Ramos (cell line): ENCODE measurements around the gene ASH1L.
"Not testable (repeated sequence)": the region's sequence is repeated elsewhere in the genome, so short reads cannot be mapped to it uniquely, and the experiment has no call there.

Source experiments
- in situ Hi-C: fragments of 300-500 bp; cut with MboI; formaldehyde crosslinking; loops from one replicate; pipeline ENCODE4 v1.14.3; 2022; ENCODE audit warnings: low sequenced_read_pairs; ENCODE audit not compliant: unreplicated experiment

ASH1L gene

DNA sequence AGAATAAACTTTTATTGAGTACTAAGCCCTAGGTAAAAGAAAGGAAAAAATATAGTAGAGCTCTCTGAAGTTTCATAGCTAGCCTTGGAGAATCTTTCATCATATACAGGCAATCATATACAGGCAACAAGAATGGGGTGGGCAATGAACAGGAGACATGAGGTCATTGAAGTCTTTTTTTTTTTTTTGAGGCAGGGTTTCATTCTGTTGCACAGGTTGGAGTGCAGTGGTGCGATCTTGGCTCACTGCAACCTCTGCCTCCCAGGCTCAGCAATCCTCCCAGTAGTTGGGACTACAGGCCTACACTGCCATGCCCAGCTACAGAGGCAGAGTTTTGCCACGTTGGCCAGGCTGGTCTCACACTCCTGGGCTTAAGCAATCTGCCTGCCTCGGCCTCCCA, 219.8 kb downstream of the ASH1L start:
- in situ Hi-C loops: no loop called here

DNA sequence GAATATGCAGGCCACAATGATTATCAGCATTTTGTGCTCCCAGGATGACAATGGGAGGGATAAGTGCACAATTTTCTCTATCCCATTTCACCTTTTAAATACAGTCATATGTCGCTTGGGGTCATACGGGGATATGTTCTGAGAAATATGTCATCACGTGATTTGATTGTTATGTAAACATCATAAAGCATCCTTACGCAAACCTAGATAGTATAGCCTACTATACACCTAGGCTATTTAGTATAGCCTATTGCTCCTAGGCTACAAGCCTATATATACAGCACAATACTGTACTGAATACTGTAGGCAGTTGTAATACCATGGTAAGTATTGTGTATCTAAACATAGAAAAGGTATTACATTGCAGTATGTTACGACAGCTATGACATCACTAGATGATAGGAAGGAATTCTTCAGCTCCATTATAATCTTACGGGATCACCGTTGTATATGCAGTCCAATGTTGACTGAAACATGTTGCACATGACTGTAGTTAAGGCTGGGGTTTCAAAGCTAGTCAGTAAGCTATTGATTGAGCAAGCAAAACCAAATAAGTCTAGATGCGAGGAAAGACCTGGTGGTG, 223.0 kb downstream of the ASH1L start:
- in situ Hi-C loops: no loop called here

DNA sequence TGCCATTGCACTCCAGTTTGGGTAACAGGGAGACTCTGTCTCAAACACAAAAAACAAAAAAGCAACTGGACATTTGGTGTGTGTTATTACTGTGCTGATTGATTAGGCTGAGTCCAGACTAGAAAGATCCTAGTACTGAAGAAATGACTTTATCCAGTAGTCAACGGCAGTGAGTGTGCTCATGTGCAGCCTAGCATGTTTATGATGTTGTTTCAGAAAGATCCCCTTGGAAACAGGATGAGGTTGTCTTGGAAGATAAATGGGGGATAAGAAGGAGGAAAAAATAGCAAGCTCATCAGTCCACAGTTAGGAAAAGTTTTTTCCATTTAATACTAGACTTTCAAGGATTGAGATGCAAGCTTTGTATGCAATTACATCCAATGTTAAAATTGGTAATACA, 227.6 kb downstream of the ASH1L start:
- in situ Hi-C loops: no loop called here

- in situ Hi-C loops: no loop called here
These were observed 232.5 kb downstream of the ASH1L start for GRCh38 chr1:155329980-155330598.

DNA sequence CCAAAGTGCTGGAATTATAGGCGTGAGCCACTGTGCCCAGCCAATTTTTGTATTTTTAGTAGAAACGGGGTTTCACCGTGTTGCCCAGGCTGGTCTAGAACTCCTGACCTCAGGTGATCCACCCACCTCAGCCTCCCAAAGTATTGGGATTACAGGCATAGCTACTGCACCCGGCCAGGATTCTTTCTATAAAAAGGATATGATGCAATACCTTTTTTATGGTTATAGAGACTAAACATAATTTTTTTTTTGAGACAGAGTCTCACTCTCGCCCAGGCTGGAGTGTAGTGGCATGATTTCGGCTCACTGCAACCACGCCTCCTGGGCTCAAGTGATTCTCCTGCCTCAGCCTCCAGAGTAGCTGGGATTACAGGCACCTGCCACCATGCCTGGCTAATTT, 233.7 kb downstream of the ASH1L start:
- in situ Hi-C loops: not testable (repeated sequence)

GRCh38 chr1:155327981-155328380, 234.6 kb downstream of the ASH1L start:
- in situ Hi-C loops: no loop called here

- in situ Hi-C loops: no loop called here
These were observed 236.0 kb downstream of the ASH1L start for GRCh38 chr1:155326631-155327037.

DNA sequence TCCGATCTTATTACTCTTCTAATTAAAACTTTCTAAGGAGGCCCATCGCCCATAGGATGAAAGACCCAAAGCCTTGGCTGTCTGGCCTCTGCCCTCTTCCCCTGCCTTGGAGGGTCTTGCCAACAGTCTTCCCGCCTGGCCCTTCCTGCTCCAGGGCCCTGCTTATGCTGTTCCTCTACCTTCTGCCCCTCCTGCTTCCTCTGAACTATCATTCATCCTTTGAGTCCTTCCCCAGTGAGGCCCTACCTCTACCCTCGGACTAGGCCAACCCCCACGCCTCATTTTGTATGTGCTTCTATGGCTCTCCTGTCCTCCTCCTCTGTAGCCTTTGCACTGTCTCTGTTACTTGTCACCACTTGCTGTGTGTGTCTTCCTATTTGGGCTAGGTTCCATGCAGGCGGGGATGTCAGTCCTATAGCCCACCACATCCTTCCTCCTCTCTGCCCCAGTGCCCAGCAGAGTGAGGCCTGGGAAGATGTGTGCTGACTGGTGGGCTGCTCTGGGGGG, 236.5 kb downstream of the ASH1L start:
- in situ Hi-C loops: no loop called here

GRCh38 chr1:155325603-155325893, 237.1 kb downstream of the ASH1L start:
- in situ Hi-C loops: no loop called here

- in situ Hi-C loops: no loop called here
These were observed 237.6 kb downstream of the ASH1L start for GRCh38 chr1:155324717-155325602.

GRCh38 chr1:155324037-155324716, 238.4 kb downstream of the ASH1L start:
- in situ Hi-C loops: no loop called here

- in situ Hi-C loops: no loop called here
These were observed 238.9 kb downstream of the ASH1L start for GRCh38 chr1:155323729-155324036.

- in situ Hi-C loops: no loop called here
These were observed 239.5 kb downstream of the ASH1L start for GRCh38 chr1:155322953-155323728.

DNA sequence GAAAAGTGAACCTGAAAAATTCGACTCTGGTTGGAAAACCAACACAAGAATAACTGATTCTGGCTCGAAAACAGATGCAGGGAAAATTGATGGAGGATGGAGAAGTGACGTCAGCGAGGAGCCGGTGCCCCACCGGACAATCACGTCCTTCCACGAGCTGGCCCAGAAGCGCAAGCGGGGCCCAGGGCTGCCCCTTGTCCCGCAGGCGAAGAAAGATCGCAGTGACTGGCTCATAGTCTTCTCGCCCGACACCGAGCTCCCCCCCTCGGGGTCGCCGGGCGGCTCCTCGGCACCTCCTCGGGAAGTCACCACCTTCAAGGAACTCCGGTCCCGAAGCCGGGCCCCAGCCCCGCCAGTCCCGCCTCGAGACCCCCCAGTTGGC, 240.0 kb downstream of the ASH1L start:
- in situ Hi-C loops: no loop called here

- in situ Hi-C loops: no loop called here
These were observed 240.7 kb downstream of the ASH1L start for GRCh38 chr1:155321639-155322503.

DNA sequence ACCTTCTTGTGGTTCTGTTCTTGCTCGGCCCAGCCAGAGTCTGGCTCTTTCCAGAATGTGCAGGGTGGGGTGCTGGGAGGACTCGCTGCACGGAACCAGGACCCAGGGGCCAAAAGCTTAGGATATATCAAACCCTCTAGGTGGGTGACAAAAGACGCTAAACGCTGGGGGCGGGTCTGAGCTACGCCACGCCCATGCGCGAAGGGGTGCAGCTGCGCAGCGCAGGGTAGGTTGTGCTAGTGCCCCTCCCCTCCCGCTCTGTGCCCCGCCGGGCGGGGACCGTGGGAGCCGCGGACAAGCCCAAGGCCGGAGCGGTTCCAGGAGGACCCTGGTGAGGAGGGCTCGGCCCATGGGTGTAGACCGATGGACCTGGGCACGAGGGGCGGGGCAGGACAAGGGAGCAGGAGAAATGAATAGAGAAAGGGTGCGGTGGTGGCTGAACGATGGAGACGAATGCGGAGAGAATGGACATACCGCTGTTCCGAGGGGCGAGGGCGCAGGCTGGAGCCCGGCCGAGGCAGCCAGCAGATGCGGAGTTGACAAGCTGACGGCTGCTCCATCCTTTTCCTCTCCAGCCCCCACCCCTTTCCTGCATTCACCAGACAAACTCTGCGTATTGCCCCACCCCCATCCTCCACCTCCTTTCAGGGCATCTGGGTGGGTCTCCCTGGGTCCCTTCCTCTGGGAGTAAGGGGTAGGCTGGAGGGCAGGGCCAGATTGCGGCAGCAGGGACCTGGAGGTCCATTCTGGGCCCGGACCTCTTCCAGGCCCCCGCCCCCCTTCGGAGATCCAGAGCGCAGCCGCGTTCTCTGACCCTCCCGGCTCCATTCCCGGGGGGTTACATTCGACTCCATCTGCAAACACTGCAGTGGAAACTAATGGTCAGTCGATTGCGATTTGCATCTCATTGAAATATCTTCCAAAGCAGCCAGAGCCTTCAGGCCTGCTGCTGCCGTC, 241.7 kb downstream of the ASH1L start, which contains the start of gene RUSC1:
Gene RUSC1, plus strand, starts transcription at position 234 of the 957 bp plus-strand sequence. CDS start 880 bp downstream, outside the sequence.
- in situ Hi-C loops: no loop called here

DNA sequence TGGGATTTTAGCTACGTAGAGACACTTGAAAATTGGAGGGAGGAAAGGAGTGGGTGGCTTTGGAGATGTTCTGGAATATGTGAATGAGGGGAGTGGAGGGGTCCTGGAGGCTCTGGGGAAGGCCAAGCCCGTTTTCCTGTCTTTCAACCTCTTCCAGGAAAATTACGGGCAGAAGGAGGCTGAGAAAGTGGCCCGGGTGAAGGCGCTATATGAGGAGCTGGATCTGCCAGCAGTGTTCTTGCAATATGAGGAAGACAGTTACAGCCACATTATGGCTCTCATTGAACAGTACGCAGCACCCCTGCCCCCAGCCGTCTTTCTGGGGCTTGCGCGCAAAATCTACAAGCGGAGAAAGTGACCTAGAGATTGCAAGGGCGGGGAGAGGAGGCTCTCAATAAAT, 242.4 kb downstream of the ASH1L start:
- in situ Hi-C loops: no loop called here

DNA sequence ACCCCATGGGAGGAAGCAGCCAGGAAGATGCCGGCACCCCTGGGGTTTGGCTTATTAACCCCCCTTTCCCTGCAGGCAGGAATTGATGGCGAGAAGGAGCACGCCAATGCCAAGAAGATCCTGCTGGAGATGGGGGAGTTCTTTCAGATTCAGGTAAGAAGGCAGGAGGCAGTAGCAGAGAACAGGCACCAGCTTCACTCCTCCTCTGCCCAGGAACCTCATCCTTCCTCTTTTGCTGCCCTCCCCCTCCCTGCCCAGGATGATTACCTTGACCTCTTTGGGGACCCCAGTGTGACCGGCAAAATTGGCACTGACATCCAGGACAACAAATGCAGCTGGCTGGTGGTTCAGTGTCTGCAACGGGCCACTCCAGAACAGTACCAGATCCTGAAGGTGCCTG, 243.1 kb downstream of the ASH1L start:
- in situ Hi-C loops: no loop called here
